NCI-H1092 (cell line): ENCODE data around the gene JAKMIP2.

ENCODE experiments used
- DNase-seq: peaks from one replicate; lab custom pipeline; 2025; lab: John Stamatoyannopoulos, UW

JAKMIP2 gene

GRCh38 chr5:147788023-147788422 lies 5.5 kb upstream of the JAKMIP2 start:
- no peak for DNase-seq

- DNase-seq, result no peak
These were observed 3.6 kb upstream of the JAKMIP2 start for GRCh38 chr5:147786142-147786541.

- no peak for DNase-seq
These were observed 1.8 kb upstream of the JAKMIP2 start for GRCh38 chr5:147784146-147784987.

- DNase-seq, result no peak
These were observed 1.5 kb downstream of the JAKMIP2 start for GRCh38 chr5:147780924-147781573.

DNA sequence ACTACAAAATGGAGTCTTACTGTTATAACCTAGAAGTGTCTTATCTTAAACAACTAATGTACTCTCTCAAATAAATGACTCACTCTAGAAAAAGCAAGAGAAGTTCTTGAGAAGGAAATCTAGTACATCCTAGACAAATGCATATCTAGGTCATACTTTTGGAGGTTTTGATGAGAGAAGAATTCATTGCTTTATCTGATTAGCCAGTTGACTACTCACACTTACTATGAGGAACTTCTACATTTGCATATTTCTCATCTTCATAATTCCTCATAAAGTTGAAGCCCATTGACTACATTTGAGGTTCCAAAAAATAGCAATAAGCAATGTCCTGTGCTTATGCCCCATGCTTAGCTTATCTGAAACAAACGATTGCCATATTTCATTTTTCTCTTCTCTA lies 2.8 kb downstream of the JAKMIP2 start:
- no peak for DNase-seq

- no peak for DNase-seq
These were observed 5.5 kb downstream of the JAKMIP2 start for GRCh38 chr5:147776989-147777388.

DNA sequence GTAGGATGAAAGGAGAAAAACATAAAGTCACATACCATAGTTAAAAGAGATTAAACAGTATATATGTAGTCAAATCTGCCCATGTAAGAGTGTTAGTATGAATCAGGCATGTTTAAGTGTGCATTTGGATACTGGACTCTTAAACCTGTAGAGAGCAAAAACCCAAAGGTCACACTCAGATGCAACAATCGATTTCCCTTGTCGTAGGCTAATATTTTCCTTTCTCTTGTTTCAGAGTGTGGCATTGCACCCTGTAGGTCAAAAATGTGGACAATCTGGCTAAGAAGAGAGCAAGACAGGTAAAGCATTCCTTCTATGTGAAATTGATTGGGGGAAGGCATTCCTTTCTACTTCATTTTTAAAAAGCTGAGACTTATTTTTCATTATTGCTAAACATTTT lies 8.9 kb downstream of the JAKMIP2 start:
- no peak for DNase-seq

GRCh38 chr5:147773139-147773538 lies 9.4 kb downstream of the JAKMIP2 start:
- DNase-seq, result no peak

DNA sequence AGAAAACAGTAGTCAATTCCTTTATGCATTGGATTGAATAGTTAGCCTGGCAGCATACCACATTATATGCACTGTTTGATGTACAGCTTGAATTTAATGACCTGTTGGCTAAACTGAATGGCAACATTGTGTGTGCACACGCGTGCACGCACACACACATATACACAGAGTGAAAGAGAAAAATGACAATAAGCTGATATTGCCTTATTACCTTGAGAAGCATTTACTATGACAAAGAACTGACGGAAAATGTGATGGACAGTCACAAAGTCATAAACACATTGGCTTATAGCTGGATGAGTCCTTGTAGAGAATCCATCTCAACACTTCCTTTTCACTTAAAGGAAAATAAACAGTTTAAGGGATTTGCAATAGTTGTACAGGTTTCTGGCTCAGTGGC lies 15.5 kb downstream of the JAKMIP2 start:
- no peak for DNase-seq

DNA sequence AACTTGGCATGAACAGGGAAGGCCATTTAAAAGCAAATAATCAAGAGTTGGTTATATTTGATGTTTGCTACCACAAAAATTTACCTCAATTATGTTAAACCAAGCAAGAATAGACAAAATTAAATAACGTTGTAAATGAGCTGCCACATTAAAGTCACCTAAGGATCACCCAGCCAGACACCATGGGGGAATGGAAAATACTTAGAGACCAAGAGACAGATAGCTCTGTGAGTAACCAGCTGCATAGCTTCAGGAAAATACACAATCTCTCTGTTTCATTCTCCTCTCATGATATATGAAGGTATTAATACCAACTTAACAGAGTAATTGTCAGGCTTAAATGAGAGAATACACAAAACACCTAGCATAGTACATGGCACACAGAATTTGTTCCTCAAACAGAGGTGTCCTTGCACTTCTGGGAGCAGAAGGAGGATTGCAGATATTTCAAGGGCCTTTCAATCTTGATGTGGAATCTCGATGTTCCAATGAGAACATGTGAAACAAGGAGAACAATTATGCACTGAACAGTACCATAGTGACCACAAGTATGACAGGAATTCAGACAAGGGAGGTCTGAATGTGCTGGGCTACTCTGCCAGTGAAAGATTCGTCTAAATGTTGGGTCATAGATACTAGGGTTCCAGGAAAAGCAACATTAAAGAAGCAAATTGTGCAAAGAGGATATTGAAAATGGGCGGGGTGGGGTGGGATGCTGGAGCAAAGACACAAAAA lies 18.6 kb downstream of the JAKMIP2 start:
- no peak for DNase-seq

- DNase-seq, result no peak
These were observed 22.2 kb downstream of the JAKMIP2 start for GRCh38 chr5:147760086-147760875.

DNA sequence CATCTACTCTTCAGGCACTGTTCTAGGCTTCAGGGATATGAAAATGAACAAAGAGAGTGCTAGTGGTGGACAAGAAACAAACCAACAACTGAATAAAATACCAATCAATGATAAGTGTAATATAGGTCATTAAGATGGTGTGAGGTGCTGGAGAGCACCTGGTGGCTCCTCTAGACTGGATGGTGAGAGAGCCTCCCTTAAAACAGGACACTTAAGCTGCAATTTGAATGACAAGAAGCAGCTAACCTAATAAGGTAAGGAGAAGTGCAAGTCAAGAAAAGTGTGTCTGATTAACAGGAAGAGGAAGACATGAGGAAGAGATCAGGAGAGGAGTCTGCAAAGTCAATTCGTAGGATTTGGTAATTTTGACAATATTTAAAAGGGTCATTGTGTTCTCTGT lies 23.1 kb downstream of the JAKMIP2 start:
- no peak for DNase-seq

- peak; percentile 43 for DNase-seq
These were observed 26.0 kb downstream of the JAKMIP2 start for GRCh38 chr5:147756566-147756965.

DNA sequence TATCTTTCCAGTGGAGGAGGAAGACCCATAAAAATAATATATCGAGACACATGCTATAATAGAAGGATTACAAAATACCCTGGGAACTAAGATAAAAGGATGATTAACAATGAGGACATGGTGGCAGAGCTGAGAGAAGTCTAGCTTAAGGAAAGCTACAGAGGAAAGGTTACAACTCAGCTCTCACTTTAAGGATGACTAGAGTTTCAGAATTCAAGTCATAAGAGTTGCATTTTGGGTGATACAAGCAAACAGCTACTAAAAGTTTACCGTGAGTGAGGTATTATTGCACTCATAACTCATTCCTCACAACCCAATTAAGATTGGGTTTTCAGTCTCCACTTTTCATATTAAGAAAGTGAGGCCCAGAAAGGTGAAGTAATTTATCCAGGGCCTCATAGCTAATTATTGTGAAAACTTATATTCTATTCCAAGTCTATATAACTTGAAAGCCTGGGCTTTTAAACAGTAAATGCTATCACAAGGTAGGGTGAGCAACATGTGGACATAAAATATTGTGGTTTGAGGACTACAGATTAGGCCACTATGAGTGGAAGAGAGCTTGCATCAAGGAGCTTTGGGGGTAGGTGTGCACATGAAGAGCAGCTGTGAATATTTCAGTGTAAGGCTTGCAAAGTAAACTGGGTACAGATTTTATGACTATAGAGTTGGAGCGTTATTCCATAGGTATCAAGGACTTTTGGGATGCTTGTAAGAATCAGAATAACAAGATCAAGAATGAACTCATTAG lies 28.0 kb downstream of the JAKMIP2 start:
- DNase-seq, result no peak

GRCh38 chr5:147753765-147754164 lies 28.8 kb downstream of the JAKMIP2 start:
- DNase-seq, result no peak

DNA sequence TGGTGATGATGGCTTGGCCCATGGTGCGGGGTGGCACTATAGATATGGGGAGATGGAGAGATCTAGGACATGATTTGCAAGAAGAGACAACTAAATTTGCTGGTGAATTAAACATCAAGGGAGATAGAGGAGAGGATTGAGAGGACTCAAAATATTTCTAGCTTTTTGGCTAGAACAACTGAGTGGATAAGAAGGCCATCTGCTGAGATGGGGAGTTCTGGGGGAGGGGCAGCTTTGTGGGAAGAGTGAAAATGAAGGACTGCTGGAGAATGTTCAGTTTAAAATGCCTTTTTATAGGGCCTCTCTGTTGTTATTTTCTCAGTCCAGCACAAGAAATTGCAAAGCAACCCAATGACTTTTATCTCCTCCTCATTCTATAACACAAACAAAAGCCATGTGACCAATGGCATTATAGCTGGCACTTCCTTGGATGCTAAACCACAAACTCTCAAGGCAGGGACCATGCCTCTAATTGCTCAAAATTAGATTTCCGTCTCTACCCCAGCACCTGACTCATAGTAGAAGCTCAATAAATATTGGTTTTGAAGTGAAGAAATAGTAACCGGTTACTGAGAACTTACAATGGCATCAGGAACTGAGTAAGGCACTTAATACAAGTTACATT lies 29.8 kb downstream of the JAKMIP2 start:
- no peak for DNase-seq

DNA sequence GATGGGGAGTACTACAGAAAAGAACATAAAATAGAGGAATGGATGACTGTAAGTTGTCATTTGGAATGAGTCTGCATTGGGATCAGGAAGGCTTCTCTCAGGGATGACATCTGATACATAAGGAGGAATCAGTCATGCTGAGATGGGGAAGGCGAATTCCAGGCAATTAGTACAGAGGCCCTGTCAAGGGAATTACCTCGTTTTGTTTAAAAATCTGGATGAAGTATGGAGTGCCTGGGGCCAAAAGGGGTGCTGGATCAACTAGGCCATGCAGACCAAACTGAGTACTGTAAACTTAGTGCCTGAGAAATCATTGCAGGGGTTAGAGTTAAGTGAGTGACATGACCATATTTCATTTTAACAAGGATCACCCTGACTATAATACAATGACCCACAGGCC lies 30.5 kb downstream of the JAKMIP2 start:
- DNase-seq, result no peak

DNA sequence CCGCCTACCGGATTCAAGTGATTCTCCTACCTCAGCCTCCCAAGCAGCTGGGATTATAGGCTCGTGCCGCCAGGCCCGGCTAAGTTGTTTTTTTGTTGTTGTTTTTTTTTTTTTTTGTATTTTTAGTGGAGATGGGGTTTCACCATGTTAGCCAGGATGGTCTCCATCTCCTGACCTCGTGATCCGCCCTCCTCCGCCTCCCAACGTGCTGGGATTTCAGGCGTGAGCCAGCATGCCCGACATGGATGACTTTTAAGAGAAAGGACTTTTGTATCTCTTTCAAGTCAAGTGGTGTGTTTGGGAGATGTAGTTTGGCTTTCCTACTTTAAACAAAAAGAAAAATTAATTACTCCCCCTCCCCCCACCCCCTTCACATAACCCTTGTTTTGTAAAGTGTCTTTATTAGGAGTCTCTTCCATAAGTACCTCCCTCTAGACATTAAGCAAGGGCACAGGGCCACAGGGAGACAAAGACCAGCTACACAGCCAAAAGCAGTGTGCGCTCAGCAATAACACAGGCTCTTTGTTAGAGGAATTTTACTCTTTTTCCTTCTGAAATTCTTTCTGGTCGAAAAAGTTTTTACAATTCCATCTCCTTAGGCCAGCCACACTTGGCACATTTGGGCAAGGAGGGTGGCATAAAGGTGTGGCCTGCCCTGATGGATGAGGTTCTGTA lies 31.2 kb downstream of the JAKMIP2 start:
- DNase-seq, result no peak

DNA sequence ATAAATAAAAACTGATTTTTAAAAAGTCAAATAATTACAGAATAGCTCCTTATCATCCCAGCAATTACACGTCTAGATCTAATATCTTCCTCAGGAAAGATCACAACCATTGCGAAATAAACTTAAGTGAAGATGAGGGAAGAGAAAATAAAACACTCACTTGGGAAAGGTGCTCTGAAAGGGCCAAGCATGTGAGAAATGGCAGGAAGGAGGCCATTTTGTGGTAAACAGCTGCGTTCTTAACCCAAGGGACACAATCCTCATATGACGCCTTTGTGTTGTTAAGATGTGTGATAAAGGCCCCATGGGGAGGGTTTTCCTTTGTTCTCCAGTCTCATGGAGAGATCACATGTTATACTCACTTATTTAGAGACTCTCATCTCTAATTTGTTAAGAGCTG lies 32.5 kb downstream of the JAKMIP2 start:
- DNase-seq, result no peak

- no peak for DNase-seq
These were observed 33.9 kb downstream of the JAKMIP2 start for GRCh38 chr5:147748590-147748989.
